A673 (cell line): ENCODE measurements around the gene GRIP1. TPM values are rescaled to one million over a fixed set of nuclear protein-coding genes. Genes with fewer than 3 reads are reported as not detected.

Experiments used
- BruUV-seq: library from RNA; stranded (reverse); fragments of 400-500 nt; replicated peaks from 2 replicates; lab custom pipeline; 2021; lab: Mats Ljungman, UMichigan
- CTCF ChIA-PET: fragments of 300-600 bp; sonication (Branson Sonifier 250); formaldehyde crosslinking; loops from one replicate; lab custom pipeline; 2022; ENCODE audit warnings: antibody characterized with exemption; lab: Charles Lee
- POLR2A ChIA-PET: fragments of 300-600 bp; sonication (Branson Sonifier 250); formaldehyde crosslinking; loops from one replicate; lab custom pipeline; 2022; ENCODE audit warnings: antibody characterized with exemption; ENCODE audit not compliant: low non-redundant PET; lab: Charles Lee
- DNase-seq: peaks from one replicate; pipeline ENCODE4 v3.0.0-alpha.2; 2015; ENCODE audit warnings: low spot score
- H3K27ac ChIP-seq: fragments of 200-600 bp; sonication (generic); 2 replicates; pipeline ENCODE4 v1.5.1; 2016; ENCODE audit warnings: mixed run types, low read depth, mild to moderate bottlenecking, mixed read lengths, antibody characterized with exemption, low read length; ENCODE audit not compliant: poor library complexity, severe bottlenecking
- H3K27me3 ChIP-seq: fragments of 200-600 bp; sonication (generic); replicated peaks from 2 replicates; pipeline ENCODE4 v1.6.1; 2017; ENCODE audit warnings: mixed run types, low read depth, mild to moderate bottlenecking, mixed read lengths, antibody characterized with exemption, low read length; ENCODE audit not compliant: insufficient read depth, poor library complexity
- H3K36me3 ChIP-seq: fragments of 200-600 bp; sonication (generic); 2 replicates; pipeline ENCODE4 v1.6.1; 2016; ENCODE audit warnings: mixed run types, mild to moderate bottlenecking, mixed read lengths, antibody characterized with exemption, low read length; ENCODE audit not compliant: insufficient read depth, poor library complexity, severe bottlenecking
- H3K4me1 ChIP-seq: fragments of 200-600 bp; sonication (generic); 2 replicates; pipeline ENCODE4 v1.6.1; 2017; ENCODE audit warnings: mixed run types, mild to moderate bottlenecking, mixed read lengths, antibody characterized with exemption, low read length; ENCODE audit not compliant: insufficient read depth, poor library complexity, severe bottlenecking
- H3K4me3 ChIP-seq: fragments of 200-600 bp; sonication (generic); 2 replicates; pipeline ENCODE4 v1.5.1; 2016; ENCODE audit warnings: low read depth, mixed run types, mild to moderate bottlenecking, mixed read lengths, low read length; ENCODE audit not compliant: poor library complexity, severe bottlenecking
- H3K9me3 ChIP-seq: fragments of 200-600 bp; sonication (generic); 2 replicates; pipeline ENCODE4 v1.6.1; 2016; ENCODE audit warnings: mixed run types, low read depth, mild to moderate bottlenecking, mixed read lengths, antibody characterized with exemption, low read length; ENCODE audit not compliant: poor library complexity, severe bottlenecking
- EZH2 ChIP-seq: fragments of 200-600 bp; sonication (generic); IDR thresholded peaks from 2 replicates; pipeline ENCODE4 v1.6.1; 2017; ENCODE audit warnings: borderline replicate concordance, low read depth, mild to moderate bottlenecking, mixed read lengths, antibody characterized with exemption, low read length; ENCODE audit not compliant: poor library complexity, severe bottlenecking
- intact Hi-C: fragments of 100-400 bp; cut with micrococcal nuclease; formaldehyde crosslinking; loops from one replicate; pipeline ENCODE4 v1.10.0; 2022; ENCODE audit not compliant: unreplicated experiment
- total RNA-seq: library from RNA; stranded (reverse); gene quantifications from 2 replicates; pipeline ENCODE4 v1.2.3, GENCODE V29; 2021
- TF ChIP-seq, protein P1 (sequence below): fragments of 300-800, 200-600 bp; sonication (generic); conservative IDR thresholded peaks from 2 replicates; pipeline ENCODE4 v1.5.1; 2017; ENCODE audit warnings: low read depth, mild to moderate bottlenecking, antibody characterized with exemption, low read length, moderate library complexity, mixed read lengths

Gene GRIP1
- total RNA-seq, 1 experiment from 2014 or later, result 3.6 TPM

- no peak for DNase-seq
- TF ChIP-seq, protein P1, sequence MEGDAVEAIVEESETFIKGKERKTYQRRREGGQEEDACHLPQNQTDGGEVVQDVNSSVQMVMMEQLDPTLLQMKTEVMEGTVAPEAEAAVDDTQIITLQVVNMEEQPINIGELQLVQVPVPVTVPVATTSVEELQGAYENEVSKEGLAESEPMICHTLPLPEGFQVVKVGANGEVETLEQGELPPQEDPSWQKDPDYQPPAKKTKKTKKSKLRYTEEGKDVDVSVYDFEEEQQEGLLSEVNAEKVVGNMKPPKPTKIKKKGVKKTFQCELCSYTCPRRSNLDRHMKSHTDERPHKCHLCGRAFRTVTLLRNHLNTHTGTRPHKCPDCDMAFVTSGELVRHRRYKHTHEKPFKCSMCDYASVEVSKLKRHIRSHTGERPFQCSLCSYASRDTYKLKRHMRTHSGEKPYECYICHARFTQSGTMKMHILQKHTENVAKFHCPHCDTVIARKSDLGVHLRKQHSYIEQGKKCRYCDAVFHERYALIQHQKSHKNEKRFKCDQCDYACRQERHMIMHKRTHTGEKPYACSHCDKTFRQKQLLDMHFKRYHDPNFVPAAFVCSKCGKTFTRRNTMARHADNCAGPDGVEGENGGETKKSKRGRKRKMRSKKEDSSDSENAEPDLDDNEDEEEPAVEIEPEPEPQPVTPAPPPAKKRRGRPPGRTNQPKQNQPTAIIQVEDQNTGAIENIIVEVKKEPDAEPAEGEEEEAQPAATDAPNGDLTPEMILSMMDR, result no peak
- TF ChIP-seq EZH2, result no peak
- no peaks in the 10 kb centered on the region for H3K36me3 ChIP-seq
- ChIA-PET CTCF (no interaction called here), POLR2A (no interaction called here)
- BruUV-seq, result no TSS peak
- H3K27me3 ChIP-seq, result peaks cover 91% of the 10 kb centered on the region
- intact Hi-C loops, result no loop called here
- no peak overlapping the region for H3K4me3 ChIP-seq
- no peaks in the 10 kb centered on the region for H3K9me3 ChIP-seq
- peaks cover 21% of the 10 kb centered on the region for H3K4me1 ChIP-seq
- no peak overlapping the region for H3K27ac ChIP-seq
Measured at GRCh38 chr12:66594688-66595087, 84.2 kb downstream of the GRIP1 start.

DNA sequence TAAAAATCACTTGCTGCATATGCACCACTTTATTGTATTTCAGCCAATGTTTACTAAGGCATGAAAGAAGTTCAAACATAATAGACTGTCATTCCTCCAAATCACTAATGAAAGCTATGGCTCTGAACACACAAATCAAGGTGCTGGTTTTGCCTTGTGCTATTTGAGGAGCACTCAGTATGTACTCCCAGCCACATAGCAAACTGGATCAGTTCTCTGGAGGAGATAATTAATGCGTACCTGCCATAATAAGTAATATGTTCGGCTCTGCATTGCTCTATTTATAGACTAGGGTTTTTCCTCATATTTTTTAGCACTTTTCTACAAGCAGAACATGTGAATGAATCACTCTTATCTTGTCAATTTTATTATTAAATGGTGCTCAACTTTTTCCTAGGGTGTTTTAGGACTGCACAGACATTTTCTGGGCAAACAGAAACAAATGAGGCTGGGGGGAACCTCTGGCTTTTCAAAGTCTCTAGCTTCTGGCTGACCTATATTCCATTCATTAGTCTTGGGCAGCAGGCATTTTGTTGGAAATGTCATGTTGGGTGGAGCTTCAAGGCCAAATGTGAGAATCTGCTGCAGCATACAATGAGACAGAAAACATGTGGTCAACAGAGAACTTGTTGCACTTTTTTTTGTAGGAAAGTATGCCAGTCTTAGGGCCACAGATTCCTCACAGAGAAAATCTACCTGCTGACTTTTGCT, 88.4 kb downstream of the GRIP1 start:
- no peaks in the 10 kb centered on the region for H3K36me3 ChIP-seq
- no peak for TF ChIP-seq EZH2
- TF ChIP-seq, protein P1, result no peak
- ChIA-PET POLR2A (no interaction called here), CTCF (no interaction called here)
- no peak overlapping the region for H3K27ac ChIP-seq
- H3K4me1 ChIP-seq, result peaks cover 8% of the 10 kb centered on the region
- no peak overlapping the region for H3K4me3 ChIP-seq
- DNase-seq, result no peak
- H3K27me3 ChIP-seq, result peaks cover 87% of the 10 kb centered on the region
- intact Hi-C loops, result no loop called here
- no peaks in the 10 kb centered on the region for H3K9me3 ChIP-seq
- BruUV-seq, result no TSS peak

DNA sequence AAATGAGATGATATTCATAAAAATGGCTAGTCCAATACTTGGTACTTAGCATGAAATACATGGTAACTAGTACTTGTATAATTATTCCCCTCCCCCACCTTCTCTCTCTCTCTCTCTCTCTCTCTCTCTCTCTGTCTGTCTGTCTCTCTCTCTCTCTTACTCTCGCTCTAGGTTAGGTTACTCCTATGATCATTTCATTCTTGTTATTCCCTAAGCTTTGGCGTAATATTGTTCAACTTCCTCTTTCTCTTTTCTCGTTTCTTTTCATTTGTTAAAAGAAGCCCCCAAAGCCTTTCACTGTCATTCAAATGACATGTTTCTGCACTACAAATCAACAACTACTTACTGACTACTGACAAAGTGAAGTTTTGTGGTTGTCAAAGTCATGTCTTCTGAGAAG, 89.8 kb downstream of the GRIP1 start:
- Histone ChIP-seq H3K4me3 (no peak overlapping the region), H3K27me3 (peaks cover 74% of the 10 kb centered on the region), H3K4me1 (peaks cover 8% of the 10 kb centered on the region), H3K36me3 (no peaks in the 10 kb centered on the region), H3K9me3 (no peaks in the 10 kb centered on the region), H3K27ac (no peak overlapping the region)
- no peak for DNase-seq
- no peak for TF ChIP-seq EZH2
- TF ChIP-seq, protein P1, result no peak
- POLR2A ChIA-PET, result no interaction called here
- CTCF ChIA-PET, result no interaction called here
- BruUV-seq, result no TSS peak
- intact Hi-C loops, result no loop called here
